Loucy (cell line): ENCODE measurements around the gene ENKUR.

Source experiments
- H2AFZ ChIP-seq: fragments of 200-600 bp; sonication (generic); 2 replicates; pipeline ENCODE4 v1.6.0; 2016; ENCODE audit warnings: antibody characterized with exemption, mild to moderate bottlenecking, low read length, moderate library complexity
- H3F3A ChIP-seq: fragments of 200-600 bp; 2 replicates; pipeline ENCODE4 v1.6.0; 2016; ENCODE audit warnings: antibody characterized with exemption, low read depth, mild to moderate bottlenecking
- H3K27me3 ChIP-seq: fragments of 200-600 bp; sonication (generic); 2 replicates; pipeline ENCODE4 v1.6.1; 2014; ENCODE audit warnings: low read length, mild to moderate bottlenecking; ENCODE audit not compliant: insufficient read depth, poor library complexity, severe bottlenecking
- H3K36me3 ChIP-seq: fragments of 200-600 bp; sonication (generic); 2 replicates; pipeline ENCODE4 v1.6.1; 2016; ENCODE audit warnings: low read length; ENCODE audit not compliant: insufficient read depth
- H3K4me1 ChIP-seq: fragments of 200-600 bp; sonication (generic); 2 replicates; pipeline ENCODE4 v1.5.1; 2014; ENCODE audit warnings: low read length, mild to moderate bottlenecking; ENCODE audit not compliant: insufficient read depth, poor library complexity, severe bottlenecking
- H3K4me2 ChIP-seq: fragments of 200-600 bp; sonication (generic); 2 replicates; pipeline ENCODE4 v1.6.0; 2014; ENCODE audit warnings: antibody characterized with exemption, low read length, low read depth, mild to moderate bottlenecking; ENCODE audit not compliant: poor library complexity, severe bottlenecking
- H3K4me3 ChIP-seq: fragments of 200-600 bp; sonication (generic); 2 replicates; pipeline ENCODE4 v1.5.1; 2014; ENCODE audit warnings: low read length, mild to moderate bottlenecking, mixed read lengths; ENCODE audit not compliant: poor library complexity, severe bottlenecking
- H3K79me2 ChIP-seq: fragments of 200-600 bp; sonication (generic); 2 replicates; pipeline ENCODE4 v1.6.1; 2014; ENCODE audit warnings: low read length; ENCODE audit not compliant: insufficient read depth
- H3K9ac ChIP-seq: fragments of 200-600 bp; sonication (generic); 2 replicates; pipeline ENCODE4 v1.6.0; 2014; ENCODE audit warnings: mild to moderate bottlenecking, low read depth, low read length, moderate library complexity; ENCODE audit not compliant: poor library complexity, severe bottlenecking
- H3K9me2 ChIP-seq: fragments of 200-600 bp; sonication (generic); replicated peaks from 2 replicates; pipeline ENCODE4 v1.6.1; 2016; ENCODE audit warnings: low read depth, low read length, mixed read lengths
- H3K9me3 ChIP-seq: fragments of 200-600 bp; sonication (generic); 2 replicates; pipeline ENCODE4 v1.6.1; 2014; ENCODE audit warnings: mild to moderate bottlenecking, antibody characterized with exemption, low read length, low read depth; ENCODE audit not compliant: insufficient read depth
- H4K20me1 ChIP-seq: fragments of 200-600 bp; sonication (generic); 2 replicates; pipeline ENCODE4 v1.6.0; 2014; ENCODE audit warnings: antibody characterized with exemption, low read length, mild to moderate bottlenecking; ENCODE audit not compliant: insufficient read depth, poor library complexity, severe bottlenecking
- CTCF ChIP-seq: fragments of 200-600 bp; sonication (generic); conservative IDR thresholded peaks from 2 replicates; pipeline ENCODE4 v1.5.1; 2014; ENCODE audit warnings: mild to moderate bottlenecking, antibody characterized with exemption, low read length
- EZH2phosphoT487 ChIP-seq: fragments of 200-600 bp; IDR thresholded peaks from 2 replicates; pipeline ENCODE4 v1.6.1; 2018; ENCODE audit warnings: antibody characterized with exemption, mild to moderate bottlenecking, moderate library complexity, borderline replicate concordance

Gene ENKUR

GRCh38 chr10:24944512-24945255 is 71.3 kb downstream of the ENKUR start:
- Histone ChIP-seq H3K79me2 (no peaks in the 10 kb centered on the region), H3K9me2 (no peaks in the 10 kb centered on the region), H3K4me3 (no peak overlapping the region), H4K20me1 (no peaks in the 10 kb centered on the region), H3K9me3 (no peaks in the 10 kb centered on the region), H3F3A (no peaks in the 10 kb centered on the region), H3K4me1 (no peaks in the 10 kb centered on the region), H3K36me3 (no peaks in the 10 kb centered on the region), H3K9ac (no peak overlapping the region), H3K4me2 (no peak overlapping the region), H3K27me3 (no peaks in the 10 kb centered on the region), H2AFZ (no peak overlapping the region)
- TF ChIP-seq EZH2phosphoT487 (no peak), CTCF (no peak)

- Histone ChIP-seq H2AFZ (no peak overlapping the region), H3K36me3 (no peaks in the 10 kb centered on the region), H4K20me1 (no peaks in the 10 kb centered on the region), H3K9me2 (no peaks in the 10 kb centered on the region), H3K9me3 (no peaks in the 10 kb centered on the region), H3K27me3 (peaks cover 19% of the 10 kb centered on the region), H3K79me2 (no peaks in the 10 kb centered on the region), H3F3A (no peaks in the 10 kb centered on the region), H3K4me2 (no peak overlapping the region), H3K9ac (no peak overlapping the region), H3K4me3 (no peak overlapping the region), H3K4me1 (no peaks in the 10 kb centered on the region)
- TF ChIP-seq EZH2phosphoT487 = no peak
- no peak for TF ChIP-seq CTCF
These were observed 77.4 kb downstream of the ENKUR start for GRCh38 chr10:24938525-24938924.

GRCh38 chr10:24938076-24938475 is 77.9 kb downstream of the ENKUR start:
- Histone ChIP-seq H4K20me1 (no peaks in the 10 kb centered on the region), H3F3A (no peaks in the 10 kb centered on the region), H3K36me3 (no peaks in the 10 kb centered on the region), H3K9me3 (no peaks in the 10 kb centered on the region), H3K4me2 (no peak overlapping the region), H3K79me2 (no peaks in the 10 kb centered on the region), H2AFZ (no peak overlapping the region), H3K27me3 (peaks cover 23% of the 10 kb centered on the region), H3K4me1 (no peaks in the 10 kb centered on the region), H3K9ac (no peak overlapping the region), H3K4me3 (no peak overlapping the region), H3K9me2 (no peaks in the 10 kb centered on the region)
- TF ChIP-seq CTCF (no peak), EZH2phosphoT487 (no peak)
